GM12891 (cell line): ENCODE measurements around the gene TMEM164.

Source experiments
- DNase-seq: peaks from one replicate; pipeline ENCODE4 v3.0.0; 2011; ENCODE audit warnings: low spot score; ENCODE audit not compliant: insufficient read length
- FAIRE-seq: peaks from 2 replicates; lab custom pipeline; 2011; peaks lifted over from hg19 to GRCh38; lab: Jason Lieb, UNC
- PAX5 ChIP-seq: IDR thresholded peaks from 2 replicates; pipeline ENCODE4 v1.6.1; 2011; ENCODE audit warnings: low read length, moderate library complexity, mild to moderate bottlenecking; ENCODE audit not compliant: insufficient read depth, severe bottlenecking
- POLR2A ChIP-seq: IDR thresholded peaks from 2 replicates; pipeline ENCODE4 v1.6.1; 2011; ENCODE audit warnings: low read depth, low read length, control low read depth
- POLR2AphosphoS5 ChIP-seq: IDR thresholded peaks from 2 replicates; pipeline ENCODE4 v1.6.1; 2011; ENCODE audit warnings: low read depth, low read length, control low read depth
- POU2F2 ChIP-seq: IDR thresholded peaks from 2 replicates; pipeline ENCODE4 v1.6.1; 2011; ENCODE audit warnings: low read depth, mild to moderate bottlenecking, control low read depth, low read length, moderate library complexity
- SPI1 ChIP-seq: IDR thresholded peaks from 2 replicates; pipeline ENCODE4 v1.6.1; 2011; ENCODE audit warnings: low read depth, low read length, control low read depth
- TAF1 ChIP-seq: IDR thresholded peaks from 2 replicates; pipeline ENCODE4 v1.6.1; 2011; ENCODE audit warnings: low read depth, low read length, control low read depth

TMEM164 gene

DNA sequence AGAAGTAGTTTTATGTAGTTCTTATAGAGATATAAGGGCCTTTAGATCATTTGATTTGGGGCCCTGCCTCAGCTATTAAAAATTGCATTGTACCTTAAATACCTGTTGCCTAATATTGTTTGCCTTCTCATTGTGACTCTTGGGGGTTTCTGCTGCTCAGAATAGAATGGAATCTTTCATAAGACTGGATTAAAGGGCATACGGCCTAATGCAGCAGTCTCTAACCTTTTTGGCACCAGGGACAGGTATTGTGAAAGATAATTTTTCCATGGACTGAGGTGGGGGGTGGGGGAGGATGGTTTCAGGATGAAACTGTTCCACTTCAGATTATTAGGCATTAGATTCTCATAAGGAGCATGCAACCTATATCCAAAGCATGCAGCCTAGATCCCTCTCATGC, 46.2 kb downstream of the TMEM164 start:
- DNase-seq (no peak), FAIRE-seq (no peak)
- TF ChIP-seq POU2F2 (no peak), TAF1 (no peak), PAX5 (no peak), POLR2AphosphoS5 (no peak), SPI1 (no peak), POLR2A (no peak)

DNA sequence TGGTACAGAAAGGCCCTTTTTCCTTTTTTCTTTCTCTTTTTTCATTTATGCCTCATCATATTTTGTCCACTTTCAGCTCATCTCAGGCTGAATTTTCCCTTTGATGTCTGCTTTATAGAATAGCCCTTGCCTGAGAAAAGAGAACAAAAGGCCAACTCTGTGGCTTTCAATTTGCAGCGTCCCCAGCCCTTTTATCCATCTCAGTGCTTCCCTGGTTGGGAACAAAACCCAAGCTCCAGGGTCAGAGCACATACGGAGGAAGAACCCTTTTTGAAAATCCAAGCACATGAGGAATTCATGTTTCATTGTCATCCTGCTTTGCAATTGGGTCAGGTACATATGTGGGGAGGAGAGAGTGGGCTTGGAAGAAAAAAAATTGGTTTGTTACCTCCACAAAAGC, 47.5 kb downstream of the TMEM164 start:
- no peak for DNase-seq
- FAIRE-seq: no peak
- no peak for TF ChIP-seq POLR2A

DNA sequence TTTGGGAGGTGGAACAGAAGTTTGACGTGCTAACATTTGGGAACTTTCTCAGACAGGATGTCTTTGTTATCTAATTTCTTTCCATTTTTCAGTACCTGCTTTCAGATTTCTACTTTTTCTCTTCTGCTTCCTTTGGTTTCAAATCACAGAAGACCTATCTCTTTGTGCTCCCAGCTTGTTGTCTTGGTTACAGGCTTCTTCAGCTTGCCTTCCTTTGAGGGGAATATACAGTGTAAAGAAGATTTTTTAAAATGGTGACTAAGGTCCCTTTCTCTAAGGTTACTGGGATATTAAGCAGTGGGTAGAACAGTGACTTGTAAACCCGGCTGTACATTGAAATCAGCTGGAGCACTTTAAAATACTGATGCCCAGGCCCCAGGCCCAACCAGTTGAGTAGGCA, 48.0 kb downstream of the TMEM164 start:
- TF ChIP-seq SPI1 (no peak), POLR2A (no peak), POLR2AphosphoS5 (no peak), POU2F2 (no peak), TAF1 (no peak), PAX5 (no peak)
- FAIRE-seq: no peak

DNA sequence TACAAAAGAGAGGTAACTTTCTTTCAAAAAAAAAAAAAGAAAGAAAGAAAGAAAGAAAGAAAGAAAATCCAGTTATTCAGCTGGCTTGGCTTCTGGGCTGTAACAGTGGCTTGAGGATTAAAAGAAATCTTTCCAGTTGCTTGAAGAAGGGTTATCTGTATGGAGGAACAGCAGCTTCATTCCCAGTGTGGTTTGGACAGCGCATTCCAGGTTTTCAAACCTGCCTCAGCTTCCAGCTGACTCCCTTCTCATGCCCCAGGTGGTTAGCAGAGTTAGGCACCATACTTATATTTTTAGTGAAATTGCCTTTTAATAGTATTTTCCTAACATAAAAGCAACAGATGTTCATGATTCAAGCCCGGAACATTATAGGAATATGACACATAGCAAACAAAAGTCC, 48.6 kb downstream of the TMEM164 start:
- DNase-seq: no peak
- TF ChIP-seq TAF1 (no peak), POU2F2 (no peak), PAX5 (no peak), POLR2AphosphoS5 (no peak), POLR2A (no peak), SPI1 (no peak)
- no peak for FAIRE-seq

More for the DNA sequence above, 48.0 kb downstream of the TMEM164 start:
- DNase-seq: no peak

DNA sequence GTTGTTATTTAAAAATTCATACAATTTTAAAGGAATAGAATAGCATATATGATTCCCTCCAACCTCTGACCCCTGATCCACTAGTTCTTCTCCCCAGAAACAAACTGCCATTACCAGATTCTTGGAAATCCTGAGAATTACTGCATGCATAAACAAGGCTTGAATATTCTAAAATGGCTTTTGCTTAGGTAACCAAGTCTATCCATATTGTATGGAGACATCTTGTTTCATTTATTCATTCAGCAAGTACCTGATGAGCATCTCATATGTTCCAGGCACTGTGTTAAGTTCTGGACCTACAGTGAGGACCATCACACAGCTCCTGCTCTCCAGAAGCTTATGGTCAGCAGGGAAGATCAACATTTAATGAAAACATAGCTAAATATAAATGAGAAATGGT, 49.4 kb downstream of the TMEM164 start:
- no peak for DNase-seq
- FAIRE-seq: no peak
- TF ChIP-seq TAF1 (no peak), POLR2A (no peak), SPI1 (no peak), POU2F2 (no peak), PAX5 (no peak), POLR2AphosphoS5 (no peak)

DNA sequence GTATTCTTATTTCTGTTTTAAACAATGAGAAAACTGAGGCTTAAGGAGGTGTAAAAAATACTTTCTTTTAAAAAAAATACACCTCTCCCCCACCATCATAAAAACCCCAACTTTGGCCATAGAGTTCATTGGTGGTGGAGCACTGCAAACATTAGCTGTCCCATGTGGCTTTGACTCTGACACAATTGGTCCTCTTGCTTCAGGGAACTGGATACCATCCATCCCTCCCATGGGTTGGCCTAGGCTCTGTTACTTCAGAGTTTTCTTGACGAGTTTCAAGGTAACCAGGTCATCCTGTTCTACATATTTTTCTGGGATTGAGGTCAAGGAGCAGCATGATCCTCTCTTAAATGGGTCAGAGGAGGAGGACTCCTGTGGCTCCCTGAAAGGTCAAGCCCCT, 50.5 kb downstream of the TMEM164 start:
- no peak for DNase-seq
- TF ChIP-seq PAX5 (no peak), SPI1 (no peak), TAF1 (no peak), POLR2A (no peak), POLR2AphosphoS5 (no peak), POU2F2 (no peak)
- FAIRE-seq: no peak

DNA sequence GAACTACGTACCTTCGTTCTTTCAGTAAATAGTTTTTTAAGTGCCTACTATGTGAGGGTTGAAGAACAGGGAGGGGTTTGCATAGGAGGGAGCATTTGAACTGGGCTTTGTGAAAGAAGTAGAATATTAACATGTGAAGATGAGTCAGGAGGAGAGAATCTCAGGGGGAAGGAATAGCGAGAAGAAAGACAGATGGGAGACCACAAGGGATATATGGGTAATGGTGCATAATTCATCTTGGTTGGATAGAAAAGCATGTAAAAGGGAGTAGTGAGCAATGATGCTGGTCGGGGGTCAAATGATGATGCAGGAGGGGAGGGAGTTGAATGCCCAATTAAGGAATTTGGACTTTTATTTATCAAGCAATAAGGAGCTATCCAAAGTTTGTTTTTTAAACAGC, 52.7 kb downstream of the TMEM164 start:
- FAIRE-seq (peak; percentile 33), DNase-seq (no peak)
- TF ChIP-seq TAF1 (no peak), POLR2A (no peak), POU2F2 (no peak), PAX5 (no peak), POLR2AphosphoS5 (no peak), SPI1 (no peak)

DNA sequence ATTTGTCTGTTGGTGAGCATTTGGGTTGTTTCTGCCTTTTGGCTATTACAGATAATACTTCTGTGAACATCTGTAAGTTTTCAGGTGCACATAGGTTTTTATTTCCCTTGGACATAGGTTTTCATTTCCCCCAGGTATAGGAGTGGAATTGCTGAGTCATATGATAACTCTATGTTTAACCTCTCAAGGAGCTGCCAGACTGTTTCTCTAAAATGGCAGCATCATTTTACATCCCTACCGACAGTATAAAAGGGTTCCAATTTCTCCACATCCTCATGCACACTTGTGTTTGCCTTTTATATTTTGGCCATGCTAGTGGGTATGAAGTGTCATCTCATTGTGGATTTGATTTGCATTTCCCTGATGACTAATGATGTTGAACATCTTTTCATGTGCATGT, 53.5 kb downstream of the TMEM164 start:
- TF ChIP-seq SPI1 (no peak), POU2F2 (no peak), PAX5 (no peak), POLR2AphosphoS5 (no peak)
- DNase-seq: no peak

DNA sequence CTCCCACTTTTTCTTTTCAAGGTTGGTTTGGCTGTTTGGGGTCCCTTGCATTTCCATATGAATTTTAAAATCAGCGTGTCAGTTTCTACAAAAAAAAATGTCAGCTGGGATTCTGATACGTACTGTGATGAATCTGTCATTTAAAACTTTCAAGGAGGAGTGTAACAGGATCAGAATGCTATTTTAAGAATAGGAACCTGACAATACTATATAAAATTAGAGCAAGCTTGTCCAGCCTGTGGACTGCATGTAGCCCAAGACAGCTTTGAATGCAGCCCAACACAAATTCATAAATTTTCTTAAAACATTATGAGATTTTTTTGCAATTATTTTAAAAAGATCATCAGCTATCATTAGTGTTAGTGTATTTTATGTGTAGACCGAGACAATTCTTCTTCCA, 56.5 kb downstream of the TMEM164 start:
- no peak for FAIRE-seq
- DNase-seq: no peak
- TF ChIP-seq POU2F2 (no peak), POLR2A (no peak), TAF1 (no peak), SPI1 (no peak), PAX5 (no peak), POLR2AphosphoS5 (no peak)

More for the DNA sequence above, 53.5 kb downstream of the TMEM164 start:
- peak; percentile 41 for FAIRE-seq

DNA sequence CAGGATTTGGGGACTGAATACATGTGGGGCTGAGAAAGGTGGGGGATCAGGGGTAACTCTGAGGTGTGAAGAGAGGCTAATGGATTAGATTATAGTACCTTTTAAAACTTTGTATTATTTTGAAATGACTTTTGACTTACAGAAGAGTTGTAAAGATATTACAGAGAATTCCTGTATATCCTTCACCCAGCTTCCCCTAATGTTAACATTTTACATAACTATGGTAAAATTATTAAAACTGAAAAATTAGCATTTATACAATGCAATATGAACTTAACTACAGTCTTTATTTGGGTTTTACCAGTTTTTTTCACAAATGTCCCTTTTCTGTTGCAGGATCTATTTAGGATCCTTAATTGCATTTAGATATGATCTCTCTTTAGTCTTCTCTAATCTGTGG, 57.4 kb downstream of the TMEM164 start:
- peak; percentile 26 for FAIRE-seq
- DNase-seq: no peak
- TF ChIP-seq POLR2A: no peak
- no peak for TF ChIP-seq PAX5
- no peak for TF ChIP-seq TAF1
- TF ChIP-seq POU2F2: no peak
- TF ChIP-seq POLR2AphosphoS5: no peak
